ENCODE measurements around the gene BEND5. TPM values are rescaled to one million over a fixed set of nuclear protein-coding genes. Genes with fewer than 3 reads are reported as not detected.

The BEND5 gene
- polyA plus RNA-seq, 6 donors from 2014 or later = 38.1 to 62.9 (median 48.8) TPM

DNA sequence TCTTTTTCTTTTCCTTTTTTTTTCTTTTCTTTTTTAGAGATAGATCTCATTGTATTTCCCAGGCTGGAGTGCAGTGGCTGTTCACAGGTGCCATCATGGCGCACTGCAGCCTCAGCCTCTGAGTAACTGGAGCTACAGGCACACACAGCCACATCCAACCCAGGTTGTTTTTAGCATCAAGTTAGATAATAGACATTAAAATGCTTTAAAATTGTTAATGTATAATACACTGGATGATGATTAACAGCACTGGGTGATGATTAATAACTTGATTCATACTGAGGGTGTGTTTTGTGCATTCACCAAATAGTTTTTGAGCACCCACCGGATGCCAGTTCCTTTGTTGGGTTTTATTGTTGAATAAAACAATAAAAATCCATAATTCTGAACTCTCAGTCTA, 75.2 kb downstream of the BEND5 start:
- H3K4me1 Mint-ChIP-seq = peaks cover 0 to 6% (median 5%) of the 10 kb centered on the region in 3 donors
- H3K27ac Mint-ChIP-seq = no peak overlapping the region
- DNase-seq (no peak), ATAC-seq (ENCODE audit: low read depth in 2 of 2) (no peak)
- peaks cover 0 to 21% (median 11%) of the 10 kb centered on the region in 3 donors for H3K27me3 Mint-ChIP-seq
- H3K9me3 Mint-ChIP-seq = no peaks in the 10 kb centered on the region
- H3K36me3 Mint-ChIP-seq = no peaks in the 10 kb centered on the region
- H3K4me3 Mint-ChIP-seq = no peak overlapping the region

DNA sequence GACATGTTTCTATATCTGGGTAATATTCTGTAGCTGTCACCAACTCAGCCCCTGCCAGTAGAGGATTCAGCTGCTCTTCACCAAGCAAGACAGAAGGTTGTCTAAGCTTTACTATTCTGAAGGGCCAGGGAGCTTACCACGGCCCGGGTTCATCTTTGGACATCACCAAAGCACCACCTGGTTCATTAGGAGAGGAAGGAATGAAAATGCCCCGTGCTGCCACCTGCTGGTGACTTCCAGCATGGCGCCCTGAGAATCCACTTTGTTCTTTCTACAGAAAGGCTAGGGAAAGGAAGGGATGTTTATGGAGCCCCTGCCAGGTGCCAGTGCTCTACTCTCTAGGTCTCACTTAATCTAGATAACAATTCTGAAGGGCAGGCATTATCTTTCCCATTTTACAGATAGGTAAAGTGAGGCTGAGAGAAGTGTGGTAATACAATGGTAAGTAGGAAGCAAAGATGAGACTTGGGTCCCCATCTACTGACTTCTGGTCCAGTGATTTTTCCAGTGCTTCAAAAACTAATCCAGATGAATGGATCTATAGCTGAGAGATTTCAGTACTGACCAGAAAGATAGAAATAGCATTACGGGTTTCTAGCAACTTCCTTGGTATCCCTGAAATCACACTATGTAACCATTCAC, 79.5 kb downstream of the BEND5 start:
- no peak overlapping the region for H3K27ac Mint-ChIP-seq
- no peak for ATAC-seq (ENCODE audit: low read depth in 2 of 2)
- H3K9me3 Mint-ChIP-seq = no peaks in the 10 kb centered on the region

DNA sequence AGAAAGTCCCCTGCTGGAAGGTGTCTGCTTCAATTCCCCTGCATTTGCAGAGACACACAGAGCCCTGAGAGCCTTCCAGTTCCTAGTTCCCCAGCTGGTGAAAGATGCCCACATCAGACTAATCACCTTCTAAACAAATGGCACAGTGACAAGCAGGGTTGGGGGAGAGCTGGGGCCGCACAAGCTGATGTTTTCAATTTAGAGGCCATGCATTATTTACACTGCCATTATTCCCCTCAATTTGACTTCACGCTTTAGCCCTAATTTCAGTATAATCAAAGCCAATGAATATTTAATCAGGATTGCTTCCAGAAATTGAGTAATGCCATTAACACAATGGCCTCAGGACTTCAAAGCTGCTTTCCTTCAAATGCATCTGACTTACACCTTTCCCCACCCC, 81.5 kb downstream of the BEND5 start:
- no peaks in the 10 kb centered on the region for H3K9me3 Mint-ChIP-seq
- no peak overlapping the region for H3K4me3 Mint-ChIP-seq

More for the DNA sequence above, 79.5 kb downstream of the BEND5 start:
- Mint-ChIP-seq H3K4me3 (no peak overlapping the region), H3K27me3 (peaks cover 0 to 22% (median 21%) of the 10 kb centered on the region in 3 donors), H3K36me3 (no peaks in the 10 kb centered on the region), H3K4me1 (peaks cover 0 to 5% (median 3%) of the 10 kb centered on the region in 3 donors)
- DNase-seq = peak; percentile 22

DNA sequence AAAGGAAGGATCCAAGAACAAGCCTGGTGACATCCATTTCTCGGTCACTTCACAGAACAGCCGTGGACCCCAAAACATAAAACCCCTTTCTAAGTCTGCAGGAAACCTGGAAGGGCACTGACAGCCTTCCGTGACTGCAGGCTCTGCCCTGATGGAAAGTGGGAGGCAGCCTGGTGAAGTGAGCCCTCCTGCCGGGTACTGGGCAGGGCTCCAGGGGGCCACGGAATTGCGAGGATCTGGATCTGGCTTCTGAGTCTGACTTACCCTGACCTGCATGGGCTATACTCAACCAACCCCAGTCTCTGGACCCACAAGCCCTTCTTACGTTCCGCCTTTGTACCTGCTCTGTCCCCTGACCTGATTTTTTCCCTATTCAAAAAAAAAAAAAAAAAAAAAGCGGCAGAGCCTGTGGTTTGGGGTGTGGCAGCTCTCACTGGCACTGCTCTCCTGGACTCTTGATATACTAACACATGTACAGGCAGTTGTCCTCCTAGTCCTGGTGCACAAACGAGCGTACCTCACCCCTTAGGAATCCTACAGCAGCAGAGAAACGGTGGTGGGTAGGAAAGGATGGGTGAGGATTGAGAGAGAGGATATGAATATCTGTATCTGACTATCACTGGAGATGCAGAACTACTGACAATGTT, 82.9 kb downstream of the BEND5 start:
- peaks cover 0 to 5% (median 3%) of the 10 kb centered on the region in 3 donors for H3K4me1 Mint-ChIP-seq
- H3K27ac Mint-ChIP-seq = no peak overlapping the region
- no peaks in the 10 kb centered on the region for H3K9me3 Mint-ChIP-seq
- peaks cover 0 to 11% (median 0%) of the 10 kb centered on the region in 3 donors for H3K27me3 Mint-ChIP-seq
- no peak overlapping the region for H3K4me3 Mint-ChIP-seq
- ATAC-seq (ENCODE audit: low read depth in 2 of 2) (no peak), DNase-seq (no peak)
- no peaks in the 10 kb centered on the region for H3K36me3 Mint-ChIP-seq

More for the DNA sequence above, 81.5 kb downstream of the BEND5 start:
- no peak for ATAC-seq (ENCODE audit: low read depth in 2 of 2)
- no peaks in the 10 kb centered on the region for H3K36me3 Mint-ChIP-seq
- H3K27me3 Mint-ChIP-seq = peaks cover 0 to 13% (median 8%) of the 10 kb centered on the region in 3 donors
- no peak overlapping the region for H3K27ac Mint-ChIP-seq
- peaks cover 0 to 5% (median 3%) of the 10 kb centered on the region in 3 donors for H3K4me1 Mint-ChIP-seq
- no peak for DNase-seq

DNA sequence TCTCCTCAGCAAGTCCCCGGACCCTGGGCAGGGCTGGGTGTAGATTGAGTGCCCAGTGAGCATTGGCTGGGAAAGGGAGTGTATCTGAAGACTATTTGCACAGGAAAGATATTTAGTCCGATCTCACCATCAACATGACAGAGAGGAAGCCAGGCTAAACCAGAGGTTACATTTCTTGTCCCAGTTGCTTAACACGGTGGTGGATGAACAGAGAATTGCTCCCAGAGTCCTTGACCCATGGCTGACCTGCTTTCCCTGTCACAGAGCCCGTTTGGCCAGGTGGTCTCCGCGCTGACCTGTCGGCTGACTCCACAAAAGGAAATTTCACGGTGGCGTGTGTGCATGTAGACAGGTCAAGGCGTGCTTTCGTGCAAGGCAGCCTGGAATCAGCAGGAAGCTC, 83.5 kb downstream of the BEND5 start:
- H3K36me3 Mint-ChIP-seq = no peaks in the 10 kb centered on the region
- no peak for DNase-seq
- H3K9me3 Mint-ChIP-seq = no peaks in the 10 kb centered on the region
- no peak for ATAC-seq (ENCODE audit: low read depth in 2 of 2)
- no peak overlapping the region for H3K4me3 Mint-ChIP-seq
- peaks cover 2 to 5% (median 3%) of the 10 kb centered on the region in 3 donors for H3K4me1 Mint-ChIP-seq
- no peak overlapping the region for H3K27ac Mint-ChIP-seq
- H3K27me3 Mint-ChIP-seq = peaks cover 0 to 11% (median 0%) of the 10 kb centered on the region in 3 donors

DNA sequence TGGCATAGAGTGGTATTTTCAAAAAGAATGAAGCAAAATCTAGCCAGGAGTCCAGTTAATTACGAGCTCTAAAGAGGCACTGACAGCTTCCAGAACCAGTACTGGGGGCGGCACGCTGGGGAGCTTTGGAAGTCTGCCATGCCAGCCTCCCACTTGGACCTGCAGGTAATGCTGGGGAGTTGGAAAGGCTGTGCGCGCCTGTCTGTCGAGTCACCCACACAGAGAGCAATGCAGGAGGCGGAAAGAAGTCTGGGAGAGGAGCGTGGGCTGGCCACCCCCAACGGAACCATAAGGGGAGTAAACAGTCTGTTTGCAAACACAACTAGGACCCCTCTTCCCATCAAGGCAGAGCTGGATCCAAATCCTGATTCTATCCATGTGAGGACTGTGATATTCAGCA, 84.5 kb downstream of the BEND5 start:
- ATAC-seq (ENCODE audit: low read depth in 2 of 2) (no peak), DNase-seq (no peak)
- Mint-ChIP-seq H3K27ac (peak overlapping the region in 1 of 6 donors; percentile 49), H3K36me3 (no peaks in the 10 kb centered on the region), H3K27me3 (peaks cover 0 to 11% (median 0%) of the 10 kb centered on the region in 3 donors), H3K9me3 (no peaks in the 10 kb centered on the region), H3K4me1 (peaks cover 3 to 5% (median 4%) of the 10 kb centered on the region in 3 donors), H3K4me3 (no peak overlapping the region)

DNA sequence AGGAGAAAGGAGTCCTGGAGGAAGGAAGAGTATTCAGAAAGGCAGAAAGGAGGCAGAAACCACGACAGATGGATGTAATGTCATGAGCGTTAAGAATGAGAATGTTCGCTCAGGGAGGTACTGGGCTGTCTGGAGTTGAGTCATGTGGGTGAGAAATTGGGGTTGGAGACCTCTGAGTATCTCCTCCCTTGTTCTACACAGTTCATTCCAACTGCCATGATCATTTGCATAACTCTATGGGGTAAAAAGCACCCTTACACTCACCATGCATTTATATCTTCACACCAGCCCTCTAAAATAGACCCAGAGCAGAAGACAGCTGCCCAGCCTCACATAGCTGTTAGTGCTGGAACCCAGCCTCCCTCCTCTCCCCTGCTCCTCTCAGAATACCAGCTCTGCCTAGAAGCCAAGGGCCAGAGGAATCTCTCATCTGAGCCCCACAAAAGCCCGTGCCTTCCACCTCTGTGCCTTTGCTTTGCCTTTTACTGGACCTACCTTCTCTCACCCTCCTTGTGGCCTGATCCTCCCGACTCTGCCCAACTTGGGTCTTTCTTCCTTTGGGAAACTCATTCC, 85.2 kb downstream of the BEND5 start:
- Mint-ChIP-seq H3K36me3 (no peaks in the 10 kb centered on the region), H3K4me1 (peaks cover 0 to 8% (median 0%) of the 10 kb centered on the region in 3 donors), H3K9me3 (no peaks in the 10 kb centered on the region), H3K27ac (peak overlapping the region in 1 of 6 donors; percentile 16), H3K27me3 (peaks cover 0 to 11% (median 0%) of the 10 kb centered on the region in 3 donors), H3K4me3 (no peak overlapping the region)
- DNase-seq (no peak), ATAC-seq (ENCODE audit: low read depth in 2 of 2) (no peak)

DNA sequence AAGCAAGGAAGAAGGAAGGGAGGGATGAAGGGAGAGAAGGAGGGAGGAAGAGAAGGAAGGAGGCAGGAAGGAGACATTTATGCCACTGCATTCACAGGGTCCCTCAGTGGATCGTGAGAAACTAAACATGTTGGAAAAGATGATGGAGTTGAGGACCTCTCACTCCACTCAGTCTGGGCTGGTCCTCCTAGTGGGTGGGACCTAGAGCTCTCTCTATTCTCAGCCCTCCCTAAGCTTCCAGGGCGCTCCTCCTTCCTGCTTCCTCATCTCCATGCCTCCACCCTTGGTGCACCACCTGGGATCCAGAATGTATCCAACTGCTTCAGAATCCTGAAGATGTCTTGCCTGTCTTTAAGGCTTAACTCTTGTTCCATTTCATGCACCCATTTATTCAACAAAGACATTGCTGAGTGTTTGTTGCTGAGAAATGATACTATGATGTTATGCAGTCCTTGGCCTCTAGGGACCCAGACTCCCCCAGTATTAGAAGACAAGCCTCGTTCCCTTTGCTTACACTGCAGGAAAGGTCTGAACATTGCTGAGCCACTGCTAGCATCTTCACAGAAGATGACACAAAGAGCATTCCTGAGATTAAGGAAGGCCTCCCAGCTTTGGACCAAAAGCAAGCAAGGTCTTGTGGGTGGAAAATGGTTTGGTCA, 88.5 kb downstream of the BEND5 start:
- peaks cover 0 to 4% (median 0%) of the 10 kb centered on the region in 3 donors for H3K27me3 Mint-ChIP-seq
- no peaks in the 10 kb centered on the region for H3K36me3 Mint-ChIP-seq
- ATAC-seq (ENCODE audit: low read depth in 2 of 2) = no peak
- no peak for DNase-seq
- H3K4me1 Mint-ChIP-seq = peaks cover 0 to 8% (median 0%) of the 10 kb centered on the region in 3 donors
- H3K27ac Mint-ChIP-seq = no peak overlapping the region
- no peak overlapping the region for H3K4me3 Mint-ChIP-seq
- no peaks in the 10 kb centered on the region for H3K9me3 Mint-ChIP-seq

DNA sequence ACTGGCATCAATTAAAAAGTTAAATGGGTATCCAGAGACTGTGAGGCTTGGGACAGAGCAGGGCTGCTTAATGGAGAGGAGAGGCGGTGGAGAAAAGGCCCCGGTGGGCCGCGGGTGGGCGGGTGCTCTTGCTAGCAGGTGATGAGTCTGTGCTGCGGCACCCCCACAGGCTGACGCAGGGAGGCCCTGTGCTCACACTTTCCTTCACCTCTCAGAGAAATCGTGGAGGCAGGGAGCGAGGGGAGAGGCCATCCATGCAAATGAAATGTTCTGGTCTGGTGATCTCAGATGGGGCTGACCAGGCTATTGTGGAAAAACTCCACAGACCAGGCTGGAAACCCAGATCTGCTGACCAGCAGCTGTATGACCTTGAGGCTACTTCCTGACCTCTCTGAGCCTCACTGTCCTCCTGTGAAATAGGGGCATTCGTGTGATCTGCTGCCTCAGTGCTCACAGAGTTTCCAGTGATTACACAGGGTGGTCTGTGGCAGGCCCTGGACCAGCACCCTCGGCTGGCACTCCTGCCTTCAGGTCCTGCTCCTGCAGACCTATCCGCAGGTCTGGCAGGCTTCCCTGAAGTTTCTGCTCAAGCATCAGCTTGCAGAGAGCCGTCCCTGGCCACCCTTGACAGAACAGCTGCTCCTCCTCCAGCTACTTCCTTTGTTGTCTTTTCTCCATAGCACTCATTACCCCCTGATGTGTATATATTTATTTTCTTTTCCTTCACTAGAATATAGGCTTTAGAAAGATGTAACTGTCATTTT, 89.2 kb downstream of the BEND5 start:
- Mint-ChIP-seq H3K36me3 (no peaks in the 10 kb centered on the region), H3K27ac (no peak overlapping the region), H3K9me3 (no peaks in the 10 kb centered on the region), H3K27me3 (peaks cover 0 to 4% (median 0%) of the 10 kb centered on the region in 3 donors), H3K4me3 (no peak overlapping the region), H3K4me1 (peaks cover 0 to 8% (median 0%) of the 10 kb centered on the region in 3 donors)
- DNase-seq (no peak), ATAC-seq (ENCODE audit: low read depth in 2 of 2) (no peak)

DNA sequence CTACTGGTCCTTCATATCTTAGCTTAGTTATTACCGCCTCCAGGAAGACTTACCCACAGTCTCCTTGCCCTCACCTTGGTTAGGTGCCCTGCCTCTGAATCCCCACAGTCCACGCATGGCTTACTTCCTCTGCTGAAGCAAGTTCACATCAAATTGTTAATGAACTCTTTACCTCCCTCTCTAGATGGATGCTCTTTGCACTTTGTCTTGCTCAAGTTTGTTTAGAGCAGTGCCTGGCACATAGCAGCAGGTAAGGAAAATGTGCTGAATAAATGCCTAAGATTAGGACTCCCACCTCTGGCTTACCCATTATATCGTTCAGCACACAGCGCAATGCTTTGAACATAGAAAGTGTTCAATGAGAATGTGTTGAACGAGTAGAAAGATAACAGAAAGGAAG, 90.5 kb downstream of the BEND5 start:
- H3K4me1 Mint-ChIP-seq = peaks cover 0 to 8% (median 0%) of the 10 kb centered on the region in 3 donors
- H3K4me3 Mint-ChIP-seq = no peak overlapping the region
- H3K36me3 Mint-ChIP-seq = no peaks in the 10 kb centered on the region
- DNase-seq (no peak), ATAC-seq (ENCODE audit: low read depth in 2 of 2) (no peak)
- H3K27ac Mint-ChIP-seq = peak overlapping the region in 1 of 6 donors; percentile 39
- H3K9me3 Mint-ChIP-seq = no peaks in the 10 kb centered on the region
- H3K27me3 Mint-ChIP-seq = peaks cover 0 to 4% (median 0%) of the 10 kb centered on the region in 3 donors

DNA sequence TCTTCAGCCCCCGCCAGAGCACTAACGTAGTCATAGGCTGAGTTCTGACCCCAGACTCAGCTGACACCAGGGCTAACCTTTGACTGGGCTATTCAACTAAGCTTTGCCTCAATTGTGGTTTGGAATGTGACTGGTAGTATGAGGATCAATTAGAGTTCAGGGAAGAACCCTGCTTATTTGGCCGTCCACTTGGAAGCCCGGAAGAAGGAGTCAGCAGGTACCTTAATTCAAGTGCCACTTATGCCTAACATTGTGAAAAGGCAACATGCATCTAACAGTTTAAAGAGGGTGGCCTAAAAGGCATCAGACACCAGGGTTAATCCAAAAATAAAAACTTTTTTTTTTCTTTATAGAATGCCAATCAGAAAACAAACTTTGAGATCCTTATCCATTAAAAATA, 92.3 kb downstream of the BEND5 start:
- H3K27ac Mint-ChIP-seq = no peak overlapping the region
- ATAC-seq (ENCODE audit: low read depth in 2 of 2) = no peak
- no peak for DNase-seq
- H3K36me3 Mint-ChIP-seq = no peaks in the 10 kb centered on the region
- no peak overlapping the region for H3K4me3 Mint-ChIP-seq
- peaks cover 0 to 4% (median 0%) of the 10 kb centered on the region in 3 donors for H3K27me3 Mint-ChIP-seq
- H3K4me1 Mint-ChIP-seq = peaks cover 0 to 8% (median 0%) of the 10 kb centered on the region in 3 donors
- H3K9me3 Mint-ChIP-seq = no peaks in the 10 kb centered on the region

DNA sequence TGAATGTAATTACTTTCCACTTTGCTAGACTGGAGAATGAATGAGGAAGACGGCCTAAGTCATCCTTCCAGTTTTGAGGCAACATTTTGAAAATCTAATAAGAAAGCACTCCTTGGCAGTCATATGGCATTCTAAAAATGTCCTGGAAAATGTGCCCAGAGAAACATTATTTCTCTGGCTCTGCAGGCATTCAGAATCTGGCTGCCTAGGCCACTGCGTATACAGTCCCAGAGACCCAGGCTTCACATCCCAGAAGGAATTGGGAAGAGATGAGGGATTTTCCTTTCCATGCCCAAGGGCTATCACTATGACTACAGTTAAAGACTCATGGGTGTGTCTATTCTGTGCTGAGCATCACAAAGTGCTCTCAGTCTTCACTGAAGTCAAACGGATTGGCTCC, 92.9 kb downstream of the BEND5 start:
- H3K27ac Mint-ChIP-seq = no peak overlapping the region
- no peak for DNase-seq
- H3K4me1 Mint-ChIP-seq = peaks cover 0 to 8% (median 0%) of the 10 kb centered on the region in 3 donors
- no peak for ATAC-seq (ENCODE audit: low read depth in 2 of 2)
- H3K9me3 Mint-ChIP-seq = no peaks in the 10 kb centered on the region
- no peaks in the 10 kb centered on the region for H3K36me3 Mint-ChIP-seq
- H3K4me3 Mint-ChIP-seq = no peak overlapping the region
- H3K27me3 Mint-ChIP-seq = peaks cover 0 to 4% (median 0%) of the 10 kb centered on the region in 3 donors

Measured in naive B cell (primary cell).